T-helper 2 cell (primary cell): Measurements from ENCODE around the gene SAMD3.
"Not testable (repeated sequence)": the region's sequence is repeated elsewhere in the genome, so short reads cannot be mapped to it uniquely, and the experiment has no call there.

ENCODE experiments used
- DNase-seq, 5 experiments: peaks; one replicate each; pipeline versions ENCODE4 v3.0.0 to v3.0.0-alpha.2; 2012 to 2022

SAMD3 gene

GRCh38 chr6:130127195-130127594, 95.6 kb downstream of the SAMD3 start:
- DNase-seq: no peak

DNA sequence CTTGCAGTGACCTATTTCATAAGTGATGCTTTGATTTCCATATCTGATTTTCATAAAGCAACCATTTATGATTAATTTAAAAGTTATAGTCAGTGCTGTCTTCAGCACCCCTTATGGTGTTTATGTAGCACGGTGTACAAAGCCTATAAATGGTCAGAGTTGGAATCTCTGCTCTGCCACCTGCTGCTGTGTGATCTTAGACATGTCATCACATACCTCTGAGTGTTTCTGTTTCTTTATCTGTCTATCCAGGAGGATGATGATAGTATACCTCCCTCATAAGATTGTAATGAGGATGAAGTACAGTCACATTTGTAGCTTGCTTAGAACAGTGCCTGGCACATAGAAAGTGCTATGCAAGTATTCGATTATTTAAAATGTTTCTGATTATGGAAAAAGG, 100.5 kb downstream of the SAMD3 start:
- no peak for DNase-seq

DNA sequence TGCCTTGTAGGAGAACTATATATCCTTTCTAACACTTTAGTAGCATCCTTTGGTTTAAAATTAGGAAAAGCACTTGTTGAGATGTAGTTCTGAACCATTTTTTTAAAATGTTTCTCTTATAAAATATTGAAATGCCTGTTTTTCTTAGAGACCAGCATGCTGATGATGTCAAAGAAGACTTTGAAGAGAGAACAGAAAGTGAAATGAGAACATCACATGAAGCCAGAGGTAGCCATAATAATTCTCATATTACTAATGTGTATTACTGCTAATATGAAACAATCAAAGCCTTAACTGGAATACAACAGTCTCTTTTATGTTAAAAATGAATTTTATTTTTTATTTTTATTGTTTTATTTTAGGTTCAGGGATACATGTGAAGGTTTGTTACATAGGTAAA, 102.0 kb downstream of the SAMD3 start:
- DNase-seq: no peak

DNA sequence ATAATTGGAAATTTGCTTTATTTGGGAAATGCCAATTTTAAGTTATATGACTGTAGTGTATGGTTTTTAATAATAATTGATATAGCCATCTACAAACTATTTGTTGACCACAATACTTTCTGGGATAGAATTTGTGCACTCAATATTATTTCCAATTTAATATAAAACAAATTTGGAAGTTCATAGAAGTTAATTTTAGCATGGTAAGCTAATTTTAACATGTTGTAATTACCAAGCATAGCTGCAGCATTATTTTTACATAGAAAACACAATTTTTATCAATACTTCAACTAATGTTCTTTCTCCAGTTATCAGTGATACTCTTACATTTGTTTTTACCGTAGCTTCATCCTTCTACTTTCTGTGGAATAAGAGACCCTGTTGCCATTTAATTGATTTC, 103.5 kb downstream of the SAMD3 start:
- DNase-seq: no peak

DNA sequence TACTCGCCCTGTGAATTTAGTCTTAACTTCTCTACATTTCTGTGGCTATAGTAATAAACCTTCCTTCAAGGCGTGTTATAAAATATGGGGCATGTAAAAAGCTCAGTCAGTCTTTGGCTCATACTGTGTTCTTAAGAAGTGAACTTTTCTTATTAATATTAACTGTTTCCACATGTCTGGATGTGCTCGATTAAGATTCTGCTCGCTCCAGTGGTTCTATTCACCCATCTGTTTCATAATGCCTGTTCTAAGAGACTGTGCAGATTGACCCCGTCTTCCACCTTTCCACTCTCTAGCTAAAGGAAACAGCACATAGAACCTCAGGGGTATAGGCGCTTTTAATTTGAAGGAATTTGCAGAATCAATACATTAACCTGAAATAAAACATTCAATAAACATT, 104.5 kb downstream of the SAMD3 start:
- DNase-seq: no peak

- not testable (repeated sequence) for DNase-seq
Measured at GRCh38 chr6:130117187-130117701, 105.5 kb downstream of the SAMD3 start.

- DNase-seq: no peak
Measured at GRCh38 chr6:130116273-130116672, 106.5 kb downstream of the SAMD3 start.

DNA sequence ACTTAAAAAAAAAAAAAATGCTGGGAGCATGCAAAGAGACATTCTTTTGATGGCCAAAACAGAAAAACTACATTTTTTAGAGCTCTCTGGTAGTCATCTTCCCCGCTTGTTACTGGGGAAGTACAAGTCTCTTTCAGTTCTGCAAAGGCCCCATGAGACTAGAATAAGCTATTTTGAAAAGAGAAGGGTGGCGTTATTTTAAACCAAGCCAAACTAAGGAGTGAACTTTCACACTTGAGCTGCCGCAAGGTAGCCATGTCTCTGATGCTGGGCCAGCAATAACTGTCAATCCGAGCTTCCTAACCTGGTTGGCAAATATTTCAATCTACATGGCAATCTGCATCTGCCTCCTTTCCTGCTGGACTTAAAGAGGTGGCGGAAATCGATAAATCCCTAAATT, 107.7 kb downstream of the SAMD3 start:
- no peak for DNase-seq

DNA sequence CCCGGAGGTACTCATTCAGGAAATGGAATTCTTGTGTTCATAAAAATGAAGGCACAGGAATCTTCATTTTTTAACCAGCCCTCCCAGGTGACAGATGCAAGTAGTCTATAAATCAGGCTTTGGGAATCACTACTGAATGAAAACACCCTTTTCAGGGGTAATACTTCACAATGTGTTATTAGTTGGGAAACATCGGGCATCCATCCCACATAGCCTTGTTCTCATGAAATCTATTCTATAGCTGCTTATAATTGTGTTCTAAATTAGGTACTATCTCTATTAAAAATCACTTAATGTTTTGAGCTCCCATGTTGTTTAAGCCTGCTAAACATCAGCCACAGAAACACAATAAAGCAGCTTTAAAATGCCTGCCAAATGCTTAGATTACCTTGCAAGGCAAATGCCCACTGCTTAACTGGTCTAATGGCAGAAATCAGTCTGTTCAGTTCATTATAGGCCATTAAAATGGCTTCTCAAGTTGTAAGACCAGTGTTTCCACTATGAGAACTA, 109.5 kb downstream of the SAMD3 start:
- no peak for DNase-seq

- no peak for DNase-seq
Measured at GRCh38 chr6:130111031-130111430, 111.7 kb downstream of the SAMD3 start.

DNA sequence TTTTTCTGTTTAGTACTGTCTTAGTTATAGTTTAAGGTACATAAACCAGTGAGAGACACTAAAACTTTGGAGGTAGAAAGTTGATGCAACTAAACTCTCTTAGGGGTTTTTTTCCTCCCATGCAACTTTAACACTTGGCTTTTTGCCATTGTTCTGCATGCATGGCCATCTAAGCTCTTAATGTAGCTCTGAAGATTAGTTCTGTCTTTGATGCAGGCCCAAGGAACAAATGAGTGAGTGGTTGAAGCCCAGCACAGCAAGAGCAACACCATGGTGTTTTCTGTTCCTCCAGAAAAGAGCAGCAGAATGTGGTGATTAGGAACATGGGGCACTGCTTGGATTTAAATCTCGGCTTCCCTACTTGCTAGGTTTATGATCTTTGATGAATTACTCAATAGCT, 115.0 kb downstream of the SAMD3 start:
- DNase-seq: no peak

DNA sequence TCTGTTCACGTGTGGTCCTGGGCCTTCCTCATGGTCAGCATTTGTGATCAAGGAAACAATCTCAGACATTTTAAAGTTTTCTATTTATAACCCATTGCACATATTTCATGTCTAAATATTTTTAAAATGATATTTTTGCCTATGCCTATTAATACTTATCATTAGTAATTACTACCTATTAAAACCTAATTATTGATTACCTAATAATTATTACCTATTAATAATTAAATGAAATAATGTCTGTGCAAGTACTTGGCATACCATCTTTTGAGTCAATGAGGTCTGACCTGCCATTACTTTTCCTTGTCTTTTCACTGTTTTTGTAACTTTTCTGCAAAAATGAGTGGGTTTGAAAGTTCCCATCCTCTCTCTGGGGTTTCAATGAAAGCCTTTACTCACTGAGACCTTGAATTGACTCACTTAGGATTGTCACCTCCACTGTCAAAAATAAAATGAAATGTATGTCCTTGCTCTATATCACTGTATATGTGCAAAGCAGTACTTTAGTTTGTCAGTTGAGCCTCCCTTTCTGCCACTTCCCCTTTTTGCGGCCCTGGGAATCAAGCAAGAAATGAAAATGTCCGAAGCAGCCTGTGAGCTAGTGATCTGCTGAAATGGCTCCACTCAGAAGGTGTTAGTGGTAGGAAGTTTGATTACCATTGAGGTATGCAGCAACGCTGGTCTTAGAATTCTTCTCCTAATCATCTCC, 116.6 kb downstream of the SAMD3 start:
- DNase-seq: no peak

GRCh38 chr6:130099119-130099518, 123.6 kb downstream of the SAMD3 start:
- DNase-seq: no peak

- no peak for DNase-seq
Measured at GRCh38 chr6:130098317-130098716, 124.4 kb downstream of the SAMD3 start.
